Measurements from ENCODE around the gene DRAM1. TPM values are rescaled to one million over a fixed set of nuclear protein-coding genes. Genes with fewer than 3 reads are reported as not detected.

Gene DRAM1
- total and polyA plus RNA-seq, 9 of the 15 experiments (the other 6 are each of a cell fraction or from before 2014, with no cell fraction given) = 1.4 to 4.3 (median 2.7) TPM

- FAIRE-seq = no peak
- ChIA-PET CTCF (ENCODE audit: low intra/inter-chr PET ratio) (no interaction called here), POLR2A (no interaction called here)
- H3K4me2 ChIP-seq (ENCODE audit: insufficient read depth, low read length) = peak overlapping the region; percentile 30; the same call in 1 of the 2 replicates
- peaks cover 3% of the 10 kb centered on the region; the same call in 1 of the 2 replicates for H3K9me3 ChIP-seq (replicated peaks; ENCODE audit: control insufficient read depth, insufficient read depth, low read depth, low read length)
- peaks cover 0 to 8% of the 10 kb centered on the region in 2 experiments; a peak in 2 of 5 replicates for H3K27me3 ChIP-seq (ENCODE audit: control insufficient read depth in 2 of 2, insufficient read depth in 2 of 2, low read length in 2 of 2)
- H3K27ac ChIP-seq (ENCODE audit: extremely low read depth, low read depth, low read length) = no peak overlapping the region
- intact Hi-C loops (cut with micrococcal nuclease) = no loop called here
- no TSS peak for BruUV-seq (replicated peaks)
- H3K4me1 ChIP-seq (replicated peaks in 1 of 2; ENCODE audit: control insufficient read depth in 2 of 2, insufficient read depth in 2 of 2, low read length in 2 of 2) = no peaks in the 10 kb centered on the region; a peak in 2 of 5 replicates
- no peak for DNase-seq (ENCODE audit: extremely low read depth in 1 of 4, low spot score in 3 of 4)
- H3K79me2 ChIP-seq (ENCODE audit: control insufficient read depth, insufficient read depth, low read length) = no peaks in the 10 kb centered on the region
- H3K9ac ChIP-seq (ENCODE audit: insufficient read depth in 1 of 2, low read depth in 2 of 2, low read length in 2 of 2) = no peak overlapping the region
- H2AFZ ChIP-seq (ENCODE audit: low read depth, low read length) = 0 out of 2 replicates have a peak overlapping the region, but pooled peaks have one; percentile 74
- H3K9me1 ChIP-seq (ENCODE audit: control insufficient read depth, insufficient read depth, low read length) = no peaks in the 10 kb centered on the region
- H4K20me1 ChIP-seq (replicated peaks; ENCODE audit: control insufficient read depth, insufficient read depth, low read length) = no peaks in the 10 kb centered on the region
- in situ Hi-C loops (cut with MboI) = loop anchor here (25.0 kb wide), 1 partner anchor 562 kb away; the partner anchor contains the start of gene IGF1
- 8% methylated on average over 2 of the region's 4 CpGs for WGBS (ENCODE audit: insufficient coverage, low coverage, missing lambda C conversion rate)
- peak; percentile 58 for ATAC-seq
- no peaks in the 10 kb centered on the region for H3K36me3 ChIP-seq (ENCODE audit: control insufficient read depth, insufficient read depth, low read length)
- H3K4me3 ChIP-seq = no peak overlapping the region
- no peak for TF ChIP-seq NEUROD1 (IDR thresholded peaks at IDR 0.05; ENCODE audit: borderline replicate concordance, low read depth, low read length, partially characterized antibody)
- no peak for TF ChIP-seq USF2 (CRISPR knock-in tag; IDR thresholded peaks at IDR 0.05)
- TF ChIP-seq CREBBP (IDR thresholded peaks at IDR 0.05; ENCODE audit: low read depth, low read length) = no peak
- no peak for TF ChIP-seq RHOXF2B (CRISPR knock-in tag; conservative IDR thresholded peaks at IDR 0.05)
- no peak for TF ChIP-seq YBX1 (IDR thresholded peaks at IDR 0.05)
- no peak for TF ChIP-seq STAG1 (CRISPR knock-in tag; IDR thresholded peaks at IDR 0.05; ENCODE audit: borderline replicate concordance)
- no peak for TF ChIP-seq E2F4 (CRISPR knock-in tag; IDR thresholded peaks at IDR 0.05; ENCODE audit: low read depth)
- TF ChIP-seq BHLHE40 (IDR thresholded peaks at IDR 0.05; ENCODE audit: low read length) = no peak
- TF ChIP-seq SP2 (IDR thresholded peaks at IDR 0.05; ENCODE audit: extremely low read depth, low read depth, low read length, poor library complexity, severe bottlenecking) = no peak
- TF ChIP-seq CGGBP1 (CRISPR knock-in tag; IDR thresholded peaks at IDR 0.05) = no peak
- no peak for TF ChIP-seq CTCFL (IDR thresholded peaks at IDR 0.05; ENCODE audit: borderline replicate concordance, insufficient read depth, low read depth, low read length, poor library complexity, severe bottlenecking)
- TF ChIP-seq MTA1 (IDR thresholded peaks at IDR 0.05; ENCODE audit: borderline replicate concordance) = no peak
- no peak for TF ChIP-seq ZNF121 (CRISPR knock-in tag; conservative IDR thresholded peaks at IDR 0.05)
- TF ChIP-seq ZBTB33 (CRISPR knock-in tag; IDR thresholded peaks at IDR 0.05) = no peak
- no peak for TF ChIP-seq MTF1 (CRISPR knock-in tag; IDR thresholded peaks at IDR 0.05; ENCODE audit: borderline replicate concordance)
- TF ChIP-seq GATAD2A (IDR thresholded peaks at IDR 0.05) = no peak
- TF ChIP-seq NBN (IDR thresholded peaks at IDR 0.05; ENCODE audit: low read depth) = no peak
These were observed 48.0 kb downstream of the DRAM1 start for GRCh38 chr12:101925361-101925760.

All from K562 (cell line).